K562 treated with DMSO at 1 percent for 48 hours (cell line): ENCODE measurements around the gene FCGR2B. TPM values are rescaled to one million over a fixed set of nuclear protein-coding genes. Genes with fewer than 3 reads are reported as not detected.

Source experiments
- total RNA-seq: library from RNA; unstranded; fragments of 300-600 nt; gene quantifications from 2 replicates; pipeline ENCODE4 v1.2.3, GENCODE V29; 2022; ENCODE audit warnings: low replicate concordance; ENCODE audit errors: extremely low read depth

Gene FCGR2B
- not detected in 2 replicates for total RNA-seq

DNA sequence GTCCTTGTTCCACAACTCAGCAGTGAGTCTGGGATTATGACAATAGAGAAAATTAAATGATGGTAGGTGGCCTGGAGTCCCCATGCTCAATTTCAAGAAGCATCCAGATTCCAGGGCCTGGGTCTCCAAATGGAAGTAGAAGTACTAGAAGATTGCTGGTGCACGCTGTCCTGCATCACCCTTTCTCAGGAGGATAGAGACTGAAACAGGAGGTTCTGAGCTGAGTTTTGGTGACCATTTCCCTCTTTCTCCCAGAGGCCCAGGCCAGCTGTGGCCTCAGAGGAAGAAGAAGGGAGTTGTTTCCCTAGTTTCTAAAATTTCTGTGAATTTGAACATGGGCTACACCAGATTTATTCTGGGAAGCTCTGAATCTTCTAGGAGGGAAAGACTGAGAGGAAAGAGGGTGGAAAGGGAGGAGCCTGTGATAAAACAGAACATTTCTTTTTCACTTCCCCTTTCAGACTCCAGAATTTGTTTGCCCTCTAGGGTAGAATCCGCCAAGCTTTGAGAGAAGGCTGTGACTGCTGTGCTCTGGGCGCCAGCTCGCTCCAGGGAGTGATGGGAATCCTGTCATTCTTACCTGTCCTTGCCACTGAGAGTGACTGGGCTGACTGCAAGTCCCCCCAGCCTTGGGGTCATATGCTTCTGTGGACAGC lies at the start of gene FCGR2B:
FCGR2B (plus strand) TSS at position 460 of the 656 bp plus-strand sequence; CDS start at position 559, 99 bp downstream.

DNA sequence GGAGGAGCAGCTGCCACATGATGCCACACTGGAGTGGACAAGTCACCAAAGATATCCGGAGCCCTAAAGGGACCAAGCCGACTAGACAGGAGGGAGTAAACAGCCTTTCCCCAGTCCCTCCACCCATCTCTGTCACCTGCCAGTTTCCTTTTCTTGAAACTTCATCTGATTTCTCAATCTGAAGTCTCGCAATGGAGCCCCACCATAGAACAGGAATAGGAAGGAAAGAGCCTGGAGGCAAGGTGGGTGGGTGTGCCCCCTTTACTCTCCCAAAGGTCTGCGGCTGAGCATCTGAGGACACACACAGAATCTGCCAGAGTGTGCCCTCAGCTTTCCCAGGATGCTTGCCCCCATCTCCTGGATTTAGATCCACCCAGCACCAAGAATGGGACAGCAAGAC lies 31.9 kb upstream of the FCGR2B start, which contains the start of gene FCGR3B:
FCGR3B (minus strand) TSS at position 101 of the 400 bp plus-strand sequence; CDS start at position 19, 82 bp downstream.

GRCh38 chr1:161706482-161707347 lies 43.8 kb downstream of the FCGR2B start, which contains the start of gene FCRLA:
TSS of gene FCRLA (plus strand) at chr1:161707229. CDS start at chr1:161707265, 36 bp downstream.

GRCh38 chr1:161720956-161721737 lies 58.2 kb downstream of the FCGR2B start, which contains the start of gene FCRLB:
TSS of gene FCRLB (plus strand) at chr1:161721544. CDS start at chr1:161722673, 1,129 bp downstream.

Other genes starting within 250 kb of the FCGR2B start
- gene FCGR2A, start 157.7 kb upstream of the FCGR2B start, total RNA-seq: not detected in 2 replicates
- gene HSPA6, start 138.6 kb upstream of the FCGR2B start, total RNA-seq: not detected in 2 replicates
- not detected in 2 replicates for gene FCGR3A, start 113.3 kb upstream of the FCGR2B start, total RNA-seq
- not detected in 2 replicates for gene FCGR3B, start 32.0 kb upstream of the FCGR2B start, total RNA-seq
- not detected in 2 replicates for gene FCRLA, start 44.1 kb downstream of the FCGR2B start, total RNA-seq
- not detected in 2 replicates for gene FCRLB, start 58.4 kb downstream of the FCGR2B start, total RNA-seq
- gene DUSP12, start 86.6 kb downstream of the FCGR2B start, total RNA-seq: not detected in 2 replicates
- not detected in 2 replicates for gene ATF6, start 103.2 kb downstream of the FCGR2B start, total RNA-seq